ENCODE measurements around the gene CCR9. TPM values are rescaled to one million over a fixed set of nuclear protein-coding genes. Genes with fewer than 3 reads are reported as not detected.

CCR9 gene
- total RNA-seq, 1 donor from 2014 or later: not detected

- Histone ChIP-seq H3K4me2 (ENCODE audit: low read length) (no peak overlapping the region), H3K27ac (ENCODE audit: low read depth, low read length) (no peak overlapping the region), H3K9ac (ENCODE audit: low read length) (no peak overlapping the region), H2AFZ (ENCODE audit: low read depth, low read length) (no peak overlapping the region), H3K79me2 (ENCODE audit: insufficient read depth, low read length) (no peaks in the 10 kb centered on the region), H3K4me3 (ENCODE audit: insufficient read depth, low read depth, low read length) (no peak overlapping the region), H3K9me3 (ENCODE audit: insufficient read depth, low read depth, low read length) (no peaks in the 10 kb centered on the region), H3K4me1 (ENCODE audit: insufficient read depth, low read length) (peaks cover 4% of the 10 kb centered on the region), H3K27me3 (ENCODE audit: insufficient read depth, low read length) (no peaks in the 10 kb centered on the region), H3K36me3 (ENCODE audit: insufficient read depth, low read length) (peaks cover 3% of the 10 kb centered on the region), H4K20me1 (ENCODE audit: insufficient read depth, low read length) (no peaks in the 10 kb centered on the region)
- Mint-ChIP-seq H3K27ac (ENCODE audit: unreplicated experiment) (no peak overlapping the region), H3K27me3 (ENCODE audit: low read depth, unreplicated experiment) (no peaks in the 10 kb centered on the region), H3K36me3 (ENCODE audit: low read depth, unreplicated experiment) (peaks cover 14% of the 10 kb centered on the region), H3K9me3 (ENCODE audit: unreplicated experiment) (no peaks in the 10 kb centered on the region), H3K4me3 (ENCODE audit: unreplicated experiment) (no peak overlapping the region), H3K4me1 (ENCODE audit: low read depth, unreplicated experiment) (peaks cover 19% of the 10 kb centered on the region)
- DNase-seq (ENCODE audit: low read depth) (no peak), FAIRE-seq (no peak)
- TF ChIP-seq, protein P1, sequence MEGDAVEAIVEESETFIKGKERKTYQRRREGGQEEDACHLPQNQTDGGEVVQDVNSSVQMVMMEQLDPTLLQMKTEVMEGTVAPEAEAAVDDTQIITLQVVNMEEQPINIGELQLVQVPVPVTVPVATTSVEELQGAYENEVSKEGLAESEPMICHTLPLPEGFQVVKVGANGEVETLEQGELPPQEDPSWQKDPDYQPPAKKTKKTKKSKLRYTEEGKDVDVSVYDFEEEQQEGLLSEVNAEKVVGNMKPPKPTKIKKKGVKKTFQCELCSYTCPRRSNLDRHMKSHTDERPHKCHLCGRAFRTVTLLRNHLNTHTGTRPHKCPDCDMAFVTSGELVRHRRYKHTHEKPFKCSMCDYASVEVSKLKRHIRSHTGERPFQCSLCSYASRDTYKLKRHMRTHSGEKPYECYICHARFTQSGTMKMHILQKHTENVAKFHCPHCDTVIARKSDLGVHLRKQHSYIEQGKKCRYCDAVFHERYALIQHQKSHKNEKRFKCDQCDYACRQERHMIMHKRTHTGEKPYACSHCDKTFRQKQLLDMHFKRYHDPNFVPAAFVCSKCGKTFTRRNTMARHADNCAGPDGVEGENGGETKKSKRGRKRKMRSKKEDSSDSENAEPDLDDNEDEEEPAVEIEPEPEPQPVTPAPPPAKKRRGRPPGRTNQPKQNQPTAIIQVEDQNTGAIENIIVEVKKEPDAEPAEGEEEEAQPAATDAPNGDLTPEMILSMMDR (IDR thresholded peaks at IDR 0.05; ENCODE audit: insufficient read depth, low read depth, low read length): no peak
- no peak for TF ChIP-seq EZH2 (IDR thresholded peaks at IDR 0.05; ENCODE audit: insufficient read depth, low read length)
Observed at GRCh38 chr3:45942051-45942825, 55.9 kb downstream of the CCR9 start.

DNA sequence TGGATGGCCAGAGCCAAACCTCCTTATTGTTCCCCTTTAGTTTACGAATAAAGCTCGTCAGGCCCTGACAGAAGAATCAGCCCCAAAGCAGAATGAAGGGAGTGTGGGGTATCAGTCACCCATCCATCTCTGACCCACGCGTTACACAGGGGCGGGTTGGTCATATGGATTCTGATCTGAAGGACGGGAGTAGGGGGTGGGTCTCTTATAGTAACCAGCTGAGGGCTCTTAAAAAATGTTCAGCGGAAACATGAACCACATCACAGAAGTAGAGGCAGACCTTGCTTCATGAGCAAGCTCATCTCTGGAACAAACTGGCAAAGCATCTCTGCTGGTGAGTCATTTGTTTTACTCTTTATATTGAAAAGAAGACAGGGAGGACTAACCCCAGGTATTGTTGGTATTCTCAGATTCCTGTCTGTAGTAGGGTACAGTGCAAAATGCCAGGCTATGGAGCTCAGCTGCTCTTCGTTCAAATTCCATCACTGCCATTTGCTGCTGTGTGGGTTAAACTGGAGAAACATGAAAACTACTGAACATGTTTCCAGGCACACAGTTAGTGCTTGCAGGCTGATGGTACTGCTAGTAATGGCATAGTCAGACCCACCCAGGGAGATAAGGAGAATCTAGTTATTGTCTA, 57.0 kb downstream of the CCR9 start, which contains the start of gene CXCR6:
Gene CXCR6, plus strand, starts transcription at position 258 of the 640 bp plus-strand sequence. CDS start 3,018 bp downstream, outside the sequence.
- Mint-ChIP-seq H3K27me3 (ENCODE audit: low read depth, unreplicated experiment) (no peaks in the 10 kb centered on the region), H3K4me3 (ENCODE audit: unreplicated experiment) (no peak within 1 kb of the TSS), H3K4me1 (ENCODE audit: low read depth, unreplicated experiment) (peaks cover 17% of the 10 kb centered on the region), H3K27ac (ENCODE audit: unreplicated experiment) (no peak within 1 kb of the TSS), H3K36me3 (ENCODE audit: low read depth, unreplicated experiment) (peaks cover 15% of the 10 kb centered on the region), H3K9me3 (ENCODE audit: unreplicated experiment) (peaks cover 3% of the 10 kb centered on the region)
- Histone ChIP-seq H3K4me1 (ENCODE audit: insufficient read depth, low read length) (peaks cover 4% of the 10 kb centered on the region), H3K9me3 (ENCODE audit: insufficient read depth, low read depth, low read length) (no peaks in the 10 kb centered on the region), H4K20me1 (ENCODE audit: insufficient read depth, low read length) (no peaks in the 10 kb centered on the region), H3K9ac (ENCODE audit: low read length) (no peak within 1 kb of the TSS), H3K27ac (ENCODE audit: low read depth, low read length) (no peak within 1 kb of the TSS), H2AFZ (ENCODE audit: low read depth, low read length) (no peak within 1 kb of the TSS), H3K79me2 (ENCODE audit: insufficient read depth, low read length) (no peaks in the 10 kb centered on the region), H3K36me3 (ENCODE audit: insufficient read depth, low read length) (peaks cover 5% of the 10 kb centered on the region), H3K27me3 (ENCODE audit: insufficient read depth, low read length) (no peaks in the 10 kb centered on the region), H3K4me2 (ENCODE audit: low read length) (no peak within 1 kb of the TSS), H3K4me3 (ENCODE audit: insufficient read depth, low read depth, low read length) (no peak within 1 kb of the TSS)
- DNase-seq (ENCODE audit: low read depth): peak; percentile 13
- TF ChIP-seq, protein P1 (IDR thresholded peaks at IDR 0.05; ENCODE audit: insufficient read depth, low read depth, low read length): no peak
- no peak for TF ChIP-seq EZH2 (IDR thresholded peaks at IDR 0.05; ENCODE audit: insufficient read depth, low read length)
- no peak for FAIRE-seq

Data from astrocyte (in vitro differentiated cells and primary cell).